ENCODE measurements around the gene TRPM1.

DNA sequence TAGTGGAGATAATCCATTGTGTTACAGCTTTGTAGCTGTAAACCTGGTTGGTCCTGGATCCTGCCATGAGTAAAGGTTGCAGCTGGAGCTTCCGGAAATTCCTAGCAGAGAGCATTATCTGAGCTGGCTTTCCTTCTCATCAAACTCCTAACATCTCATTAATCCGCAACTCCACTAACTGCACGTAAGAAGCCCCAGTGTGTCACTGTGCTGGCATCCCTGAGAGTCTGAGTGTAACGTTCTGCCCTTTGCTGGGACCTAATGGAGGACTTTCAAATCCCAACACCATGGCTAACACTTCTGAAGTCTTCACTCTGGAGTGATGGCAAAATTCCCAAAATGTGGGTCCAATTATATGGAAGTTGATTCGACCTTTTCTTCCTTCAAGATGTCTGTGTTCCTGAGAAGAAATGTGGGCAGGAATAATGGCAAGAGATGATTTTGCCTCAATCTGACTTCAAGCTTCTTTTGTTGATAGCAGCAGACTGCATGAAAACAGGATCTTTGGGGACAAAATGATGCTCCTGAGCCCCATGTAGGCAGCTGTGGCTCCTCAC is 9.6 kb upstream of the TRPM1 start:
- TF ChIP-seq SP1 (IDR thresholded peaks at IDR 0.05), result no peak
- no peak for TF ChIP-seq FOXM1 (IDR thresholded peaks at IDR 0.05; ENCODE audit: borderline replicate concordance)
- TF ChIP-seq SUZ12 (IDR thresholded peaks at IDR 0.05), result no peak
- TF ChIP-seq BHLHE40 (IDR thresholded peaks at IDR 0.05; ENCODE audit: borderline replicate concordance), result no peak
- TF ChIP-seq FOXA1 (IDR thresholded peaks at IDR 0.05), result no peak
- TF ChIP-seq, protein P1, sequence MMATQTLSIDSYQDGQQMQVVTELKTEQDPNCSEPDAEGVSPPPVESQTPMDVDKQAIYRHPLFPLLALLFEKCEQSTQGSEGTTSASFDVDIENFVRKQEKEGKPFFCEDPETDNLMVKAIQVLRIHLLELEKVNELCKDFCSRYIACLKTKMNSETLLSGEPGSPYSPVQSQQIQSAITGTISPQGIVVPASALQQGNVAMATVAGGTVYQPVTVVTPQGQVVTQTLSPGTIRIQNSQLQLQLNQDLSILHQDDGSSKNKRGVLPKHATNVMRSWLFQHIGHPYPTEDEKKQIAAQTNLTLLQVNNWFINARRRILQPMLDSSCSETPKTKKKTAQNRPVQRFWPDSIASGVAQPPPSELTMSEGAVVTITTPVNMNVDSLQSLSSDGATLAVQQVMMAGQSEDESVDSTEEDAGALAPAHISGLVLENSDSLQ (IDR thresholded peaks at IDR 0.05), result no peak
- TF ChIP-seq NFRKB (IDR thresholded peaks at IDR 0.05), result no peak
- TF ChIP-seq FOXK2 (IDR thresholded peaks at IDR 0.05), result no peak
- no peak for TF ChIP-seq L3MBTL2 (conservative IDR thresholded peaks at IDR 0.05)
- TF ChIP-seq CTBP1 (IDR thresholded peaks at IDR 0.05; ENCODE audit: borderline replicate concordance), result no peak
- TF ChIP-seq LEF1 (IDR thresholded peaks at IDR 0.05; ENCODE audit: borderline replicate concordance), result no peak
- TF ChIP-seq ELF4 (IDR thresholded peaks at IDR 0.05), result no peak
- no peak for TF ChIP-seq ZNF384 (IDR thresholded peaks at IDR 0.05)
- no peak for TF ChIP-seq TARDBP (IDR thresholded peaks at IDR 0.05)

Measured in HEK293T (cell line).